DMS114 treated with DMSO at 0.1 percent for 48 hours (cell line): Measurements from ENCODE around the gene TJP1.
"Not testable (repeated sequence)": the region's sequence is repeated elsewhere in the genome, so short reads cannot be mapped to it uniquely, and the experiment has no call there.

Experiments used
- DNase-seq: peaks from one replicate; lab custom pipeline; 2025; ENCODE audit not compliant: unreplicated experiment; lab: John Stamatoyannopoulos, UW

TJP1 gene

GRCh38 chr15:29800491-29801366, 21.5 kb downstream of the TJP1 start:
- no peak for DNase-seq

GRCh38 chr15:29799859-29800258, 22.4 kb downstream of the TJP1 start:
- DNase-seq, result no peak

- no peak for DNase-seq
Measured at GRCh38 chr15:29795610-29796009, 26.7 kb downstream of the TJP1 start.

- no peak for DNase-seq
Measured at GRCh38 chr15:29792426-29793159, 29.7 kb downstream of the TJP1 start.

GRCh38 chr15:29790607-29791006, 31.7 kb downstream of the TJP1 start:
- no peak for DNase-seq

GRCh38 chr15:29789871-29790270, 32.4 kb downstream of the TJP1 start:
- DNase-seq, result no peak

- DNase-seq, result no peak
Measured at GRCh38 chr15:29788433-29789034, 33.7 kb downstream of the TJP1 start.

- no peak for DNase-seq
Measured at GRCh38 chr15:29787767-29788166, 34.5 kb downstream of the TJP1 start.

- DNase-seq, result no peak
Measured at GRCh38 chr15:29785642-29786041, 36.6 kb downstream of the TJP1 start.

GRCh38 chr15:29785136-29785535, 37.1 kb downstream of the TJP1 start:
- DNase-seq, result no peak

- DNase-seq, result no peak
Measured at GRCh38 chr15:29784413-29784812, 37.9 kb downstream of the TJP1 start.

GRCh38 chr15:29782816-29783215, 39.5 kb downstream of the TJP1 start:
- DNase-seq, result not testable (repeated sequence)

GRCh38 chr15:29778382-29778781, 43.9 kb downstream of the TJP1 start:
- DNase-seq, result no peak

GRCh38 chr15:29776859-29777258, 45.4 kb downstream of the TJP1 start:
- DNase-seq, result no peak

GRCh38 chr15:29774900-29775299, 47.4 kb downstream of the TJP1 start:
- no peak for DNase-seq

- no peak for DNase-seq
Measured at GRCh38 chr15:29773816-29774215, 48.5 kb downstream of the TJP1 start.

GRCh38 chr15:29773000-29773399, 49.3 kb downstream of the TJP1 start:
- no peak for DNase-seq

- no peak for DNase-seq
Measured at GRCh38 chr15:29770796-29771195, 51.5 kb downstream of the TJP1 start.

- no peak for DNase-seq
Measured at GRCh38 chr15:29765898-29766527, 56.3 kb downstream of the TJP1 start.

- no peak for DNase-seq
Measured at GRCh38 chr15:29765234-29765841, 56.9 kb downstream of the TJP1 start.

- DNase-seq, result no peak
Measured at GRCh38 chr15:29759596-29759995, 62.7 kb downstream of the TJP1 start.
